GM18858 (cell line): ENCODE results near the gene PHIP.
"Not testable (repeated sequence)": the region's sequence is repeated elsewhere in the genome, so short reads cannot be mapped to it uniquely, and the experiment has no call there.

ENCODE experiments used
- ATAC-seq: cut with Tn5 transposase; IDR thresholded peaks from one replicate; pipeline ENCODE4 v1.9.1; 2021; ENCODE audit not compliant: unreplicated experiment

Gene PHIP

GRCh38 chr6:79078075-79078969 lies at the start of gene PHIP:
Gene PHIP, minus strand, starts transcription at chr6:79078254. Its CDS starts 186 bp downstream, at chr6:79078068.
- ATAC-seq, result peak; percentile 48

DNA sequence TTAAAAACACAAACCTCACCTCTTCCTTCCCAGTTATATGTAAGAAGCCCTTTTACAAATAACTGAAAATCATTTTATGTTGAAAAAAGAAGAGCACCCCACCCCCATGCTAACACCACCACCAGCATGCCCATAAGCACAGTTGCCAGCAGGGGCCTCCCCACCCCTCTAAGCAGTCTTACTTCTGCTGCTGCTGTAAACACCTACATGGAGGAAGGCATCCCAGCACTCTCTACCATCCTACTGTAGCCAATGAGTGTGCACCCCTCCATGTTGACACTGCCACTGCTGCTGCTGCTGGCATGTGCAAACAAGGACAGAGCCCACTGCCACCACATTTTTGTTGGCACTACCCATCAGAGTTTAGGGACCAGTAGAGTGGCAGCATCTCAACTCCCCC lies 49.6 kb upstream of the PHIP start:
- ATAC-seq, result no peak

GRCh38 chr6:79119217-79119616 lies 41.2 kb upstream of the PHIP start:
- no peak for ATAC-seq

GRCh38 chr6:79117752-79118151 lies 39.7 kb upstream of the PHIP start:
- no peak for ATAC-seq

DNA sequence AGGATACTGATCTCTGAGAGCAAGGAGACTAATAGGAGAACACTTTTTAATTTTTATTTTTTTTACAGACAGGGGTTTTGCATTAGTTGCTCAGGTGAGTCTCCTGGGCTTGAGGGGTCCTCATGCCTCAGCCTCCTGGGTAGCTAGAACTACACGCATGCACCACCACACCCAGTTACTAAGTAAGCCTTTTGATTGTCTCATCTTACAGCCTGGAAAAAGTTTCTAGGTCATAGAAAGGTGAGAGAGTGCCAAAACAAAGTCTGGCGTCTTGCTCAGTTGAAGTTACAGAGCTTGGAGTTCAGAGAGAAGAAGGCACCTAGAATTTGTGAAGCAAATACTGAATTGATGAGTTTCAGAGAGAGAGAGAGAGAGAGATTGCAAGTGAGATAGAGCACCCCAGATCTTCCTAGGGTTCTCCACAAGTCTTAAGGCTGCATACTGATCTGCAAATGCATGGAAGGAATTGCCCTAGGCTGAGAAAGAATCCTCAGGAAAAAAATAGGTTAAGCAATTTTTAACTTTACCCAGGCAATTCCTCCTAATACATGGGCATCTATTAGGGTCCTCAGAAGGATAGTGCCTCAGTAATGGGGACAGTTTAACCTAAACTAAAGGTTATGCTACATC lies 37.6 kb upstream of the PHIP start:
- no peak for ATAC-seq

GRCh38 chr6:79111549-79111948 lies 33.5 kb upstream of the PHIP start:
- ATAC-seq, result no peak

- no peak for ATAC-seq
Measured at GRCh38 chr6:79101164-79101563, 23.1 kb upstream of the PHIP start.

GRCh38 chr6:79100304-79100703 lies 22.2 kb upstream of the PHIP start:
- no peak for ATAC-seq

DNA sequence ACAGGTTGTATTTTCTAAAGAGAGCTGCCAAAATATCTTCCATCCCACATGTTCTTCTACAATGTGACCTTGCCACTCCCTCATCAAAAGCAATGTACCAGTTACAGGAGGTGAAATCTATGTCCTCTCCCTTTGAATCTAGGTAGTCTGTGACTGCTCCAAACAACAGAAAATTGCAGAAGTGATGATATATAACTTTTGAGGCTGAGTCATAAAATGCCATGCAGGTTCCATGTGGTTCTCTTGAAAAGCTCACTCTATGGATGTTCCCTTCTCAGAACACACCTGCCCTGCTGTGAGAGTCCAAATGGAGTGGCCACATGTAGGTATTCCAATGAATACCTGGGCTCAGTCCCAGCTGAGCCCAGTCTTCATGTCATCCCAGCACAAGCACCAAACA lies 16.9 kb upstream of the PHIP start:
- no peak for ATAC-seq

DNA sequence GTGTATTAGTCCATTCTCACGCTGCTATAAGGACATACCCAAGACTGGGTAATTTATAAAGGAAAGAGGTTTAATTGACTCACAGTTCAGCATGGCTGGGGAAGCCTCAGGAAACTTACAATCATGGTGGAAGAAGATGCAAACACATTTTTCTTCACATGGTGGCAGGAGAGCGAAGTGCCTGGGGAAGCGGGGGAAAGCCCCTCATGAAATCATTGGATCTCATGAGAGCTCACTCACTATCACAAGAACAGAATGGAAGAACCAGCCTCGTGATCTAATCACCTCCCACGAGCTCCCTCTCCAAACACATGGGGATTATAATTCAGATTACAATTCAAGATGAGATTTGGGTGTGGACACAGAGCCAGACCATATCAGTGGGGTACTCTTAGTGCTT lies 13.7 kb upstream of the PHIP start:
- not testable (repeated sequence) for ATAC-seq

- ATAC-seq, result no peak
Measured at GRCh38 chr6:79089552-79090404, 11.7 kb upstream of the PHIP start.

DNA sequence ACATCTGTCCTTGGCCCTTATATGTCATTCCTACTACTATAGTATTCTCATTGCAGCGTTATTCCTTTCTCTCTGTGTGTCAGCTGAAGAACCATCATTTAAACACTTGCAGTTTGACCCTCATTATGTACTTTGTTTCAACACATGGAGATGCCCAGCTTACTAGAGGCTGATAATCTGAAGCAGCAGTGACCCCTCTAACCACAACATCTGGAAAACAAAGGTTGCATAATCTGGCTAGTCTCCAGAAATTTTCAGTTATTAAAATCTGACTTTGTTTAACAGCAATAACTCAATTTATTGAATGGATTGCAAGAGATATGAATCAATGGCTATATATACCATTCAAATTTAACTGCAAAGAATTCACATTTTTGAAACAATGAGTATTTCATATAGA lies 6.6 kb upstream of the PHIP start:
- no peak for ATAC-seq

DNA sequence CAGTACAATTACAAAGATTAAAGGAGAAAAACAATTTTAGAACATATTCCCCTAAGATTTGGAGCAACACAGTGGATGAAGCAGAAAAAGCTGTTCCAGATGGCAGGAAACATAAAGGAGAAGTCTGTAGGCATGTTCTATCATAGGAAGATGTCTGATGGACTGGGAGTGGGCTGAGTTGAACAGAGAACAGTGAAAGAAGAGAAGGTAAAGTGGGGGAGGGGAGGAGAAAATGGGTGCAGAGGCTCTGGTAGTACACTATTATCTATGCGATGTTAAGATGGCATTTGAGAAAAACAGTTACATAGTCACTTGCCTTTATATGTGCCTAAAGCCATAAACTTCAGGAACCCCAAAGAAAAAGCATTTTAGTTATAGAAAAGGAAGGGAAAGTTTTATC lies 4.2 kb upstream of the PHIP start:
- no peak for ATAC-seq

GRCh38 chr6:79081663-79082062 lies 3.6 kb upstream of the PHIP start:
- ATAC-seq, result no peak

- no peak for ATAC-seq
Measured at GRCh38 chr6:79079561-79080041, 1.5 kb upstream of the PHIP start.

GRCh38 chr6:79077715-79078074 lies 359 bp downstream of the PHIP start:
- peak; percentile 12 for ATAC-seq

- ATAC-seq, result peak; percentile 45
Measured at GRCh38 chr6:79076782-79077641, 1.0 kb downstream of the PHIP start.

GRCh38 chr6:79076160-79076559 lies 1.9 kb downstream of the PHIP start:
- ATAC-seq, result no peak

- no peak for ATAC-seq
Measured at GRCh38 chr6:79073888-79074287, 4.2 kb downstream of the PHIP start.

DNA sequence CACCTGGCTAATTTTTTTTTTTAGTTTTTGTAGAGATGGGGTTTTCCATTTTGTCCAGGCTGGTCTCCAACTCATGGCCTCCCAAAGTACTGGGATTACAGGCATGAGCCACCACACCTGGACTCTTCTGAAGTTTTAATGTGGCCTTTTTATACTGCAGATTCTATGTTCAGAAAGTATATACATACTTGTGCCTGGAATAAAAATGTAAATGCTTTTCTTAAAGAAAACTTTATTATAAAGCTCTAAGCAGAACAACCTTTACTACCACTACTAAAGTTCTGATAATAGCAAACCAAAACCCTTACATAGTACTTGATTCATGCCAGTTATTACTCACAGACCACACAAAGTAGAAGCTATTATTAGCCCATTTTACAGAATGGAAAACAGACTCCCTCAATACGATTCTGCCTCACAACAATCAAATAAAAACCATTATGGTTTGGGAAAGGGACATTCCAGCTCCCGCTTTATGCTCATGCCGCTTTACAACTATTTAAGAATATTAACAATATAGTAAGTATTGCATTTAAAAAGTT lies 5.3 kb downstream of the PHIP start:
- ATAC-seq, result peak; percentile 22
